Measurements from ENCODE around the gene CATSPERB.
"Not testable (repeated sequence)": the region's sequence is repeated elsewhere in the genome, so short reads cannot be mapped to it uniquely, and the experiment has no call there.

The CATSPERB gene

DNA sequence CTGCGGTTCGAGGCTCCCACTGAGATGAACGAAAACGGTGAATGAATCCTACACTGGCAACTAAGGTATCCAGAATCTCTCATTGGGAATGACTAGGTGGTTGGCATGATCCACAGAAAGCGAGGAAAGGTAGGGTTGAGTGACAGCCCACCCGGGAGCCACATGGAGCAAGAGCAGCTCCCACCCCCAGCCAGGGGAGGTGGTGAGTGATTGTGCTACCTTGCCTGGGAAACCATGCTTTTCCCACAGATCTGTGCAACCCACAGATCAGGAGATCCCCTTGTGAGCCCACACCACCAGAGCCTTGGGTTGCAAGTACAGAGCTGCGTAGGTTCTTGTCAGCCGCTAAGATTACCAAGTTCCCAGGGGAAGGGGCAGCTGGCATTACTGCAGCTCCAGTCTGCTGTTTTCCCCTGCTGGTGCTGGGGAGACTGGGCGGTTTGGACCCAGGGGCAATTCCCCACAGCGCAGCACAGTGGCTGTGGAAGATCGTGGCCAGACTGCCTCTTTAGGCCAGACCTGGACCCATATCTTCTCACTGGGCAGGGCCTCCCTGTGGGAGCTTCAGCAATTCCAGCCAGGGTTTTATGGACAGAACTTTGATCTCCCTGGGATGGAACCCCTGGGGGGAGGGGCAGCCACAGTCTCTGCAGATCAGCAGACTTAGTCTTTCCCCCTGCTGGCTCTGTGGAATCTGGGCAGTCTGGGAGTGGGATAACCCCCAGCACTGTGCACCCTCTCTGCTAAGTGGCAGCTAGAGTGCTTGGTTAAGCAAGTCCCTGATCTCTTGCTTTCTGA lies 177.2 kb downstream of the CATSPERB start:
- H3K4me3 ChIP-seq (ENCODE audit: low read length): no peak overlapping the region
- no peak for DNase-seq (ENCODE audit: low read depth, low spot score)

- H3K4me3 ChIP-seq (ENCODE audit: low read length): no peak overlapping the region
- DNase-seq (ENCODE audit: low read depth, low spot score): no peak
These were observed 183.8 kb downstream of the CATSPERB start for GRCh38 chr14:91548108-91548507.

DNA sequence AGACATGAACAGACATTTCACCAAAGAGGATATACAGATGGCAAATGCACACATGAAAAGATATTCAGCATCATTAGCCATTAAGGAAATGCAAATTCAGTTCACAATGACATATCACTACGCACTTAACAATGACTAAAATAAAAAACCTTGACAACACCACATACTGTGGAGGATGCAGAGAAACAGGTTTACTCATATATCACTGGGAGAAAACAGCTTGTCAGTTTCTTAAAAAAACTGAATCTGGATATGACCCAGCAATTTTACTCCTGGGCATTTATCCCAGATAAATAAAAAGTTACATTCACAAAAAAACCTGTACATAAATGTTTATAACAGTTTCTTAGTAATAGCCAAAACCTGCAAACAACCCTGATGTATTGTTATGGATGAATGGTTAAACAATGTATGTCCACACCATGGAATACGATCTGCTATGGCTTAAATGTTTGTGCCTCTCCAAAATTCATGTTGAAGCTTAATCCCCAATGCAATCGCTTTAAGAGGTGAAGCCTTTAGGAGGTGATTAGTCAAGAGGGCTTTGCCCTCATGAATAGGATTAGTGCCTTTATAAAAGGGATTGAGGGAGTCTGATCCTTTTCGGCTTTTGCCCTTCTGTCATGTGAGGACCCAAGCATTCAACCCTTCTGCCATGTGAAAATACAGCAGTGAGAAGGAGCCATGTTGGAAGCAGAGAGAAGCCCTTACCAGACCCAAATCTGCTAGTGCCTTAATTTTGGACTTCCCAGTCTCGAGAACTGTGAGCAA lies 185.8 kb downstream of the CATSPERB start:
- DNase-seq (ENCODE audit: low read depth, low spot score): no peak
- no peak overlapping the region for H3K4me3 ChIP-seq (ENCODE audit: low read length)

GRCh38 chr14:91545204-91545603 lies 186.7 kb downstream of the CATSPERB start:
- DNase-seq (ENCODE audit: low read depth, low spot score): no peak
- no peak overlapping the region for H3K4me3 ChIP-seq (ENCODE audit: low read length)

GRCh38 chr14:91536327-91536726 lies 195.6 kb downstream of the CATSPERB start:
- H3K4me3 ChIP-seq (ENCODE audit: low read length): no peak overlapping the region
- DNase-seq (ENCODE audit: low read depth, low spot score): no peak

DNA sequence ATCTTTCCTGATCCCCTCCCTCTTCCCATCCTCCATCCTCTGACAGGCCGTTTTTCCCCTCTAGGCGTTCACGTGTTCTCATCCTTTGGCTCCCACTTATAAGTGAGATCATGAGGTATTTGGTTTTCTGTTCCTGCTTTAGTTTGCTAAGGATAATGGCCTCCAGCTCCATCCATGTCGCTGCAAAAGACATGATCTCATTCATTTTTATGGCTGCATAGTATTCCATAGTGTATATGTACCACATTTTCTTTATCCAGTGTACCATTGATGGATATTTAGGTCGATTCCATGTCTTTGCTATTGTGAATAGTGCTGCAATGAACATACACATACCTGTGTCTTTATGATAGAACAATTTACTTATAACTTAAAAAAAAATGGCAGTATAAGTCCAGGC lies 197.8 kb downstream of the CATSPERB start:
- not testable (repeated sequence) for H3K4me3 ChIP-seq (ENCODE audit: low read length); DNase-seq (ENCODE audit: low read depth, low spot score)

DNA sequence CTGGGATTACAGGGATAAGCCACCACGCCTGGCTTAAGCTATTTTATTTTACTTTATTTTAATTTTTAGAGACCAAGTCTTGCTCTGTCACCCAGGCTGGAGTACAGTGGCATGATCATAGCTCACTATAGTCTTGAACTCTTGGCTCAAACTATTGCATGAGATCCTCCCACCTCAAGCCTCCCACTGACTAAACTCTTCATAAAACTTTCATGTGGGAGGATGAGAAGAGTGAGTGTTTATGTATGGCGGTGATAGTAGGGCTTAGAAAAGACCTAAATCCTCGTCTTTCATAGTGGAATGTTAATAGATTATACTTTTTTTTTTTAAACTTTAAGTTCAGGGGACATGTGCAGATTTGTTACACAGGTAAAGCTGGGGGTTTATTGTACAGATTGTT lies 198.3 kb downstream of the CATSPERB start:
- no peak for DNase-seq (ENCODE audit: low read depth, low spot score)
- no peak overlapping the region for H3K4me3 ChIP-seq (ENCODE audit: low read length)
